ENCODE data around the gene PPP1R15A.
"Not testable (repeated sequence)": the region's sequence is repeated elsewhere in the genome, so short reads cannot be mapped to it uniquely, and the experiment has no call there.

The PPP1R15A gene

GRCh38 chr19:48844472-48844871 is 27.7 kb upstream of the PPP1R15A start:
- no peak overlapping the region for H3K27ac ChIP-seq
- no peak overlapping the region for H3K4me3 ChIP-seq
- DNase-seq (ENCODE audit: low spot score), result no peak
- TF ChIP-seq, protein P1, sequence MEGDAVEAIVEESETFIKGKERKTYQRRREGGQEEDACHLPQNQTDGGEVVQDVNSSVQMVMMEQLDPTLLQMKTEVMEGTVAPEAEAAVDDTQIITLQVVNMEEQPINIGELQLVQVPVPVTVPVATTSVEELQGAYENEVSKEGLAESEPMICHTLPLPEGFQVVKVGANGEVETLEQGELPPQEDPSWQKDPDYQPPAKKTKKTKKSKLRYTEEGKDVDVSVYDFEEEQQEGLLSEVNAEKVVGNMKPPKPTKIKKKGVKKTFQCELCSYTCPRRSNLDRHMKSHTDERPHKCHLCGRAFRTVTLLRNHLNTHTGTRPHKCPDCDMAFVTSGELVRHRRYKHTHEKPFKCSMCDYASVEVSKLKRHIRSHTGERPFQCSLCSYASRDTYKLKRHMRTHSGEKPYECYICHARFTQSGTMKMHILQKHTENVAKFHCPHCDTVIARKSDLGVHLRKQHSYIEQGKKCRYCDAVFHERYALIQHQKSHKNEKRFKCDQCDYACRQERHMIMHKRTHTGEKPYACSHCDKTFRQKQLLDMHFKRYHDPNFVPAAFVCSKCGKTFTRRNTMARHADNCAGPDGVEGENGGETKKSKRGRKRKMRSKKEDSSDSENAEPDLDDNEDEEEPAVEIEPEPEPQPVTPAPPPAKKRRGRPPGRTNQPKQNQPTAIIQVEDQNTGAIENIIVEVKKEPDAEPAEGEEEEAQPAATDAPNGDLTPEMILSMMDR (IDR thresholded peaks at IDR 0.05), result no peak

GRCh38 chr19:48845384-48845783 is 26.8 kb upstream of the PPP1R15A start:
- DNase-seq (ENCODE audit: low spot score), result no peak
- TF ChIP-seq, protein P1 (IDR thresholded peaks at IDR 0.05), result no peak

GRCh38 chr19:48846659-48847058 is 25.6 kb upstream of the PPP1R15A start:
- DNase-seq (ENCODE audit: low spot score); H3K4me3 ChIP-seq; H3K27ac ChIP-seq: not testable (repeated sequence)

More at GRCh38 chr19:48845384-48845783, 26.8 kb upstream of the PPP1R15A start:
- Histone ChIP-seq H3K4me3 (no peak overlapping the region), H3K27ac (no peak overlapping the region)

DNA sequence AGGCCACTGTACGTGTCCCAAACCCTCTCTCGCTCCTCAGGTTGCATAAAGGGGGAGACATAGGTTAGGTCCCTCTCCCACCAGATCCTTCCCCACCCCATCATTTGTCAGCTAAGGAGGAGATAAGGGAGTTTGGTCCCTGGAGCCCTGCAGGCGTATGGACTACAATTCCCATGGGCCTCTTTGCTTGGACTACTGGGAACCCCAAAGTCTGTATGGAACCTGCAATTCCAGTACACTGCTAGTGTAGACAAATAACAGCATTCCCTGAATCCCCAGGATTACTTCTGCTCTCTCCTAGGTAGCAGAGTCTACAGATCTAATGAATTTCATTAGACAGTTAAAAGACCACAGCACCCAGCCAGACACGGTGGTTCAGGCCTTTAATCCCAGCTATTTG is 19.9 kb upstream of the PPP1R15A start:
- TF ChIP-seq, protein P1 (IDR thresholded peaks at IDR 0.05), result no peak
- H3K4me3 ChIP-seq, result no peak overlapping the region
- no peak for DNase-seq (ENCODE audit: low spot score)
- no peak overlapping the region for H3K27ac ChIP-seq

GRCh38 chr19:48853483-48853882 is 18.7 kb upstream of the PPP1R15A start:
- DNase-seq (ENCODE audit: low spot score), result no peak
- H3K27ac ChIP-seq, result no peak overlapping the region
- no peak overlapping the region for H3K4me3 ChIP-seq
- TF ChIP-seq, protein P1 (IDR thresholded peaks at IDR 0.05), result no peak

GRCh38 chr19:48854103-48854502 is 18.1 kb upstream of the PPP1R15A start:
- TF ChIP-seq, protein P1 (IDR thresholded peaks at IDR 0.05), result no peak
- H3K27ac ChIP-seq, result no peak overlapping the region
- no peak for DNase-seq (ENCODE audit: low spot score)
- no peak overlapping the region for H3K4me3 ChIP-seq

GRCh38 chr19:48856921-48857320 is 15.3 kb upstream of the PPP1R15A start:
- TF ChIP-seq, protein P1 (IDR thresholded peaks at IDR 0.05), result no peak
- no peak overlapping the region for H3K4me3 ChIP-seq
- H3K27ac ChIP-seq, result no peak overlapping the region
- DNase-seq (ENCODE audit: low spot score), result no peak
